MM.1S (cell line): ENCODE measurements around the gene MAD1L1.

Experiments
- DNase-seq: peaks from one replicate; pipeline ENCODE4 v3.0.0-alpha.2; 2015
- H2AFZ ChIP-seq: fragments of 300-600 bp; sonication (generic); 2 replicates; pipeline ENCODE4 v1.6.0; 2016; ENCODE audit warnings: antibody characterized with exemption, low read length
- H3F3A ChIP-seq: fragments of 300-600 bp; sonication (generic); 2 replicates; pipeline ENCODE4 v1.6.1; 2016; ENCODE audit warnings: mild to moderate bottlenecking, antibody characterized with exemption, low read length, moderate library complexity, mixed read lengths; ENCODE audit not compliant: insufficient read depth
- H3K27ac ChIP-seq: fragments of 300-600 bp; sonication (generic); 2 replicates; pipeline ENCODE4 v1.5.1; 2016; ENCODE audit warnings: mild to moderate bottlenecking, low read length
- H3K27me3 ChIP-seq: fragments of 300-600 bp; sonication (generic); replicated peaks from 2 replicates; pipeline ENCODE4 v1.6.0; 2016; ENCODE audit warnings: low read length; ENCODE audit not compliant: insufficient read depth
- H3K36me3 ChIP-seq: fragments of 300-600 bp; sonication (generic); replicated peaks from 2 replicates; pipeline ENCODE4 v1.6.1; 2016; ENCODE audit warnings: mild to moderate bottlenecking, low read length, mixed read lengths; ENCODE audit not compliant: insufficient read depth
- H3K4me1 ChIP-seq: fragments of 300-600 bp; sonication (generic); 2 replicates; pipeline ENCODE4 v1.6.1; 2016; ENCODE audit warnings: low read length, mixed read lengths
- H3K4me2 ChIP-seq: fragments of 300-600 bp; sonication (generic); 2 replicates; pipeline ENCODE4 v1.6.0; 2016; ENCODE audit warnings: low read depth, low read length
- H3K4me3 ChIP-seq: fragments of 300-600 bp; sonication (generic); 2 replicates; pipeline ENCODE4 v1.5.1; 2016; ENCODE audit warnings: low read length, mixed read lengths
- H3K79me2 ChIP-seq: fragments of 300-600 bp; sonication (generic); 2 replicates; pipeline ENCODE4 v1.6.1; 2016; ENCODE audit warnings: mixed run types, low read length, mixed read lengths
- H3K9ac ChIP-seq: fragments of 300-600 bp; sonication (generic); 2 replicates; pipeline ENCODE4 v1.6.1; 2016; ENCODE audit warnings: low read length, mixed read lengths
- H3K9me2 ChIP-seq: fragments of 300-600 bp; sonication (generic); replicated peaks from 2 replicates; pipeline ENCODE4 v1.6.1; 2016; ENCODE audit warnings: mild to moderate bottlenecking, low read length, mixed read lengths; ENCODE audit not compliant: insufficient read depth
- H3K9me3 ChIP-seq: fragments of 300-600 bp; sonication (generic); replicated peaks from 2 replicates; pipeline ENCODE4 v1.6.1; 2016; ENCODE audit warnings: mild to moderate bottlenecking, low read length, mixed read lengths; ENCODE audit not compliant: insufficient read depth
- H4K20me1 ChIP-seq: fragments of 300-600 bp; sonication (generic); 2 replicates; pipeline ENCODE4 v1.6.1; 2016; ENCODE audit warnings: mild to moderate bottlenecking, low read length, moderate library complexity, mixed read lengths; ENCODE audit not compliant: insufficient read depth
- EZH2 ChIP-seq: fragments of 300-600 bp; sonication (generic); optimal IDR thresholded peaks from 2 replicates; pipeline ENCODE3; 2017; ENCODE audit warnings: low read depth, mild to moderate bottlenecking, antibody characterized with exemption, low read length, mixed read lengths
- EZH2phosphoT487 ChIP-seq: fragments of 300-600 bp; sonication (generic); IDR thresholded peaks from 2 replicates; pipeline ENCODE4 v1.6.1; 2018; ENCODE audit warnings: antibody characterized with exemption, low read length
- TF ChIP-seq, protein P1 (sequence below): fragments of 300-600 bp; sonication (generic); IDR thresholded peaks from 2 replicates; pipeline ENCODE4 v1.5.1; 2016; ENCODE audit warnings: antibody characterized with exemption, low read length, mixed read lengths

The MAD1L1 gene

DNA sequence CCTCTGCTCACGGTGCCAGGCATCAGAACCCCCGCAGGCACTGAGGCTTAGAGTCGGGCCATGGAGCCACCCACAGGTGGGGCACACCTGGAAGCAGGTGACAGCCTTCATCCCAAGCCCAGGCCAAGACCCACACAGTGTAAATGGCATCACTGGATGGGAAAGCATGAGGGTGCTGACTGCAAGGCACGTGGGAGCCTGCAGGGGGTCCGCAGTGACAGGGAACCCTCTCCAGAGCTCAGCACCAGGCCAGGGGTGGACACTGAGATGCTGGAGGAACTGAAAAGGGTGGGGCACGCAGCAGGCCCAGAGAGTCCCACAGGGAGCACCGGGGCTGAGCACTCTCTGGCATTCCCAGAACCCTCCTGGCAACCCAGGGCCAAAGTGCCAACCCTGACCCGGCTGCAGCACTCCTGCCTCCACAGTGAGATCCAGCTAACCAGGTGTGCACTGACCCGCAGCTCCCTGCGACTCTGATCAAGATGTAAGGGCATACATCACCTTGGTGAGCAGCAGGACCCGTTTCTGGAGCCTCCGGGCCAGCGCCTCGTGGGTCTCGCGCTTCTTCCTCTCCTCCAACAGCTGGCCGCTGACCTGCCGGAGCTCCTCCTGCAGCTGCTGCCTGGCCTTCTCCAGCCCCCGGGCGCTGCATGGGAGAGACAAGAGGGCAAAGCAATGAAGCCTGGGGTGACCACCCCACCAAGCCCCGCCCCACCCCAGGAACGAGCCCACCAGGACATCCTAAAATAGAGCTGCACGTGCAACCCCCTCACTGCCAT, 163.9 kb downstream of the MAD1L1 start:
- no peak overlapping the region for H3K4me2 ChIP-seq

DNA sequence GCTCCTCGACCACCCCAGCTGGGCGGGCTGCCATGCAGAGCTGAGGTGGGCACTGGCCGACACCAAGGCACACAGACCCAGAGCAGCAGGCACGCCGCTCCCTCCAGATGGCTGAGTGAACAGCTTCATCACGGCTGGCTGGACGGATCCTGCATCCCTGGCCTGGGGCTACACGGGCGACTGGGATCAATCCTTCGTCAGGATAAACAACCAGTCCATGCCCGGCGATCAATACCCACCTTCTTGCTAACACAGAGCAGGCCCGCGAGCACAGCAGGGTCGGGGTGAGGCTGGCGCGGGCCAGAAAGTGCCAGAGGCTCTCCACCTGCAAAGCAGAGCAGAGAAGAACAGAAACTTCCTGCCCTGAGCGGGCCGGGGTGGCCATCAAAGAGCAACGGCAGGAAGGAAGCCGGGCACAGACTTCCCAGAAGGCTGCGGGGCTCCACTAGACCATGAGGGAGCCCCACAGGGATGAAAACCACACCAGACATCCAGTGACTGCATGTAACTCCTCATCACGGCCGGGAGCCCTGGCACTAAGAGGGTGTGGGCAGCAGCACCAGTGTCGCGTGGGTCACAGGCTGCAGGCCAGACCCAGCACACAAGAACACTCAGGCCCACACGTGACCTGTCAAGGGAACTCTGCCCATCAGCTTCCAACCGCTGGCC, 166.4 kb downstream of the MAD1L1 start:
- Histone ChIP-seq H3K4me3 (no peak overlapping the region), H3K27ac (no peak overlapping the region), H3K27me3 (no peaks in the 10 kb centered on the region), H3K9me3 (no peaks in the 10 kb centered on the region), H4K20me1 (no peaks in the 10 kb centered on the region), H3K9ac (no peak overlapping the region), H3K79me2 (no peaks in the 10 kb centered on the region), H3K4me2 (no peak overlapping the region), H3K4me1 (no peaks in the 10 kb centered on the region), H2AFZ (no peak overlapping the region), H3K36me3 (no peaks in the 10 kb centered on the region), H3K9me2 (no peaks in the 10 kb centered on the region), H3F3A (no peaks in the 10 kb centered on the region)
- DNase-seq = no peak
- no peak for TF ChIP-seq EZH2
- TF ChIP-seq, protein P1, sequence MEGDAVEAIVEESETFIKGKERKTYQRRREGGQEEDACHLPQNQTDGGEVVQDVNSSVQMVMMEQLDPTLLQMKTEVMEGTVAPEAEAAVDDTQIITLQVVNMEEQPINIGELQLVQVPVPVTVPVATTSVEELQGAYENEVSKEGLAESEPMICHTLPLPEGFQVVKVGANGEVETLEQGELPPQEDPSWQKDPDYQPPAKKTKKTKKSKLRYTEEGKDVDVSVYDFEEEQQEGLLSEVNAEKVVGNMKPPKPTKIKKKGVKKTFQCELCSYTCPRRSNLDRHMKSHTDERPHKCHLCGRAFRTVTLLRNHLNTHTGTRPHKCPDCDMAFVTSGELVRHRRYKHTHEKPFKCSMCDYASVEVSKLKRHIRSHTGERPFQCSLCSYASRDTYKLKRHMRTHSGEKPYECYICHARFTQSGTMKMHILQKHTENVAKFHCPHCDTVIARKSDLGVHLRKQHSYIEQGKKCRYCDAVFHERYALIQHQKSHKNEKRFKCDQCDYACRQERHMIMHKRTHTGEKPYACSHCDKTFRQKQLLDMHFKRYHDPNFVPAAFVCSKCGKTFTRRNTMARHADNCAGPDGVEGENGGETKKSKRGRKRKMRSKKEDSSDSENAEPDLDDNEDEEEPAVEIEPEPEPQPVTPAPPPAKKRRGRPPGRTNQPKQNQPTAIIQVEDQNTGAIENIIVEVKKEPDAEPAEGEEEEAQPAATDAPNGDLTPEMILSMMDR = no peak
- TF ChIP-seq EZH2phosphoT487 = no peak

More for the DNA sequence above, 163.9 kb downstream of the MAD1L1 start:
- H3K36me3 ChIP-seq = no peaks in the 10 kb centered on the region
- no peak overlapping the region for H3K27ac ChIP-seq
- TF ChIP-seq EZH2phosphoT487 = no peak
- no peak for TF ChIP-seq EZH2
- TF ChIP-seq, protein P1 = no peak
- no peak overlapping the region for H3K9ac ChIP-seq
- no peaks in the 10 kb centered on the region for H4K20me1 ChIP-seq
- no peak for DNase-seq
- no peaks in the 10 kb centered on the region for H3K27me3 ChIP-seq
- H3K79me2 ChIP-seq = no peaks in the 10 kb centered on the region
- H3K4me1 ChIP-seq = no peaks in the 10 kb centered on the region
- H3K9me2 ChIP-seq = no peaks in the 10 kb centered on the region
- no peak overlapping the region for H2AFZ ChIP-seq
- H3K4me3 ChIP-seq = no peak overlapping the region
- H3K9me3 ChIP-seq = no peaks in the 10 kb centered on the region
- H3F3A ChIP-seq = no peaks in the 10 kb centered on the region

DNA sequence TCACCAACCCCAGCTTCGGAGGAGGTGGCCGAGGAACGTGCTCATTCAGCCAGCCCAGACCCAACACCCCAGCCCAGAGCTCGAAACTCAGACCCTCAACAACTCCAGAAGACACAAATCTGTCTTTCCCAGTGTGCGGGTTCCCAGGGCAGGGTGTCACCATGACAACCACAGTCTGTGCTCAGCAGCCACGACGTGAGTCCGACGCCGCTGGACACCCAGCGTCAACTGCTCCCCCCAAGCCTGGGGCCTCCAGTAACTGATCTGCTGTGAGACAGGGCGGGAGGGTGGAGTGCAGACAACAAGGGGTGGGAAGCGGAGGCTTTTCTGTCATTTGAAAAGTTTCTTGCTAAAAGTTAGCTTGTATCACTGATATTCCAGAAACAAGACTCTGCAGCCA, 167.2 kb downstream of the MAD1L1 start:
- Histone ChIP-seq H3K4me1 (no peaks in the 10 kb centered on the region), H3K79me2 (no peaks in the 10 kb centered on the region), H2AFZ (no peak overlapping the region), H3F3A (no peaks in the 10 kb centered on the region), H3K9me3 (no peaks in the 10 kb centered on the region), H3K4me2 (no peak overlapping the region), H3K27ac (no peak overlapping the region), H3K36me3 (no peaks in the 10 kb centered on the region), H3K4me3 (no peak overlapping the region), H3K9ac (no peak overlapping the region), H4K20me1 (no peaks in the 10 kb centered on the region), H3K27me3 (no peaks in the 10 kb centered on the region), H3K9me2 (no peaks in the 10 kb centered on the region)
- no peak for DNase-seq
- no peak for TF ChIP-seq EZH2phosphoT487
- TF ChIP-seq EZH2 = no peak
- TF ChIP-seq, protein P1 = no peak
